Activated T-cell treated with anti-CD3 and anti-CD28 coated beads for 1 hour (primary cell): ENCODE results near the gene ACAP3.

Experiments used
- DNase-seq: peaks from one replicate; pipeline ENCODE4 v3.0.0-alpha.2; 2020; ENCODE audit warnings: low read depth

Gene ACAP3

DNA sequence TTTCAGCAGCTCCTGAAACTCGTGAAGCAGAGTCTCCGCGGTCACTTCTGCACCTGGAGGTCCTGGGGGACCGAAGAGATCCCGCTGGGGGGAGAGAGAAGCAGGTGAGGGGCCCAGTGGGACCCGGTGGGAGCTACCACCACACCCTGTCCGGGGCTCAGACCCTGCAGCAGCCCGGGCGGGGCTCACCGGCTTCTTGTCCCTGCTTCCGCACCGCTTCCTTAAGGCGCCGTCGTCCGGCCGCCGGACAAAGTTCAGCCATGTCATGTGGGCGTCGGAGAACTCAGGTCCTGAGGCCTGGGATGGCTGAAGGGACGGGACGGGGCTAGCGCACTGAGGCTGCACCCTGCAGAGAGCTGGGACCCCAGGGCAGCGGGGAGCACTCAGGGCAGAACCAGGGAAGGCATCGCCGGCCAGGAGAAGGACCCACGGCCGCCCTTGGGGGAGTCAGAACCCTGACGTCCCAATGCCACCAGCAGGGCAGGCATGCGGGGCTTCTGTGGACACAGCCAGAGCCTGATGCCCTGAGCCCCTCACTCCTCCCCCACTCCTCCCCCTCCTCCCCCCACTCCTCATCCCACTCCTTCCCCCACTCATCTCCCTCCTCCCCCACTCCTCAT, 63.4 kb downstream of the ACAP3 start:
- no peak for DNase-seq

DNA sequence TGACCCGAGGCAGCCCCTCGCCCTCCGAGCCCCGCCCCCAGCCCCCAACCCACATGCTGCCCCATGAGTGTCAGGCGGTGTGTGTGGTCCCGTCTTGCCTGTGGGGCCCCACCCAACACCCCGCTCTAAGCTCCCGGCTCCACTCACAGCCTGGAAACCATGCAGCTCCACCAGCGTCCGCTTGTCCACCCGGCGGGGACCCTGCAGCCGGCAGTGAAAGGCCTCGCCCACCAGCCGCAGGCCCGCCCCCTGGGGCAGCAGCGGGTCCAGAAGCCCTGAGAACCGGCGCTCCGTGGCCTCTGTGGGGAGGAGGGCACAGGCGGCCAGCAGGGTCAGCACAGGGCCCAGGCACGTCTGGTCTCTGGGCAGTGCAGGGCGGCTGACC, 63.9 kb downstream of the ACAP3 start:
- no peak for DNase-seq

DNA sequence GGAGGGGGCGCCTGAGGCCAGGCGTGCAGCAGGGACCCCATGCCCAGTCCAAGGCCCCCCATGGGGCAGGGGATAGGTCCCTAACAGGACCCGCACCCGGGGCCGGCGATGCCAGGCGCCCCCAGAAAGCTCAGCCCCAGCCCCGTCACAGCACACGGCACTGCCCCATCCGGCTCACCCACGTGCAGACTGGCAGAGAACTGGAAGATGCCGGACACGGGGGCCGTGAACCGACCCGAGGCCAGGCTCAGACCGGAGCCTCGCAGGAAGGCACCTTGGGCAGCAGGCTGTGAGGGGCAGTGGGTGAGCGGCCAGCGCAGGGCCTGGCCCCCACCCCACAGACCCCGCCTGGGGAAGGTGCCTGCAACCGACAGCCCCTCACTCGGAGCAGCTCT, 64.5 kb downstream of the ACAP3 start:
- DNase-seq: no peak

DNA sequence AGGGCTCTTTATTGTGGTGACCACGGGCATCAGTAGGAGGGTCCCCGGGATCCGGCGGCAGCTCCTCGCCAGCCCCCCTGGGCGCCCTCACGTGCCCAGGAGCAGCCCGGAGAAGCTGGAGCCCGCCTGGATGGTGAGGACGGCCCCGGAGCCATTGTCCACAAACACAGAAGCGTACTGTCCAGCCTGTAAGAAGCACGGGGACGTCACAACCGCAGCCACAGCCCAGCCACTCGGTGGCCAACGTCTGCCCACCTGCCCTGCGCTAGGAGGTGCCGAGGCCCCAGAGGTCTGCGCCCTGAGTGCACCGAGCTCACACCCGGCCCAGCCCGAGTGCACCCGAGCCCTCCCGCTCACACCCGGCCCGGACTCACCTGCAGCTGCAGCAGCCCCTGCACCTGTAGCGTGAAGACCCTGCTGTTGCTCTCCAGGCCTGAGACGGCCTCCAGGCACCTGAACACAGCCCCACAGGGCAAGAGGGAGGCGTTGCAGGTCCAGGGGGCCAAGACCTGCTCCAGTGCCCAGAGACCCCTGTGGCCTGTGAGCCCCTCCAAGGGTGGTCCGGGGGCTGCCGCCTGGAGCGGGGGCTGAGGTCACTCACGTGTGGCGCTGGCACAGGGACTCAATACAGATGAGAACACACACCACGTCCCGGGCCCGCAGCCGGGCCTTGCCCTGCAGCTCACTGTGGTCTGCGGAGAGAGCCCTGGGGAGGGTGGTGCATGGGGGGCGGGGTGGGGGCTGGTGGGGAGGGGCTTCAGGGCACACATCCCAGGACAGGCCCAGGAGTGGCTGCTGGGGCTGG, 65.1 kb downstream of the ACAP3 start:
- DNase-seq: no peak
